Left ventricle myocardium inferior (tissue), 1 donor: ENCODE results near the gene RTEL1. TPM values are rescaled to one million over a fixed set of nuclear protein-coding genes. Genes with fewer than 3 reads are reported as not detected.

Experiments
- DNase-seq: peaks from one replicate; pipeline ENCODE4 v3.0.0-alpha.2; 2020
- H3K27ac ChIP-seq: fragments of 200-600 bp; replicated peaks from 2 replicates; pipeline ENCODE4 v1.8.0; 2021
- H3K27me3 ChIP-seq: fragments of 200-600 bp; 2 replicates; pipeline ENCODE4 v1.8.0; 2021; ENCODE audit warnings: low read depth
- H3K36me3 ChIP-seq: fragments of 200-600 bp; 2 replicates; pipeline ENCODE4 v1.8.0; 2021
- H3K4me1 ChIP-seq: fragments of 200-600 bp; 2 replicates; pipeline ENCODE4 v1.8.0; 2021
- H3K4me3 ChIP-seq: fragments of 200-600 bp; 2 replicates; pipeline ENCODE4 v1.8.0; 2021; ENCODE audit warnings: mild to moderate bottlenecking, moderate library complexity
- H3K9me3 ChIP-seq: fragments of 200-600 bp; replicated peaks from 2 replicates; pipeline ENCODE4 v1.8.0; 2021
- intact Hi-C: fragments of 100-400 bp; cut with micrococcal nuclease; formaldehyde crosslinking; loops from one replicate; pipeline ENCODE4 v1.11.0; 2022
- long read RNA-seq: library from polyadenylated mRNA; unstranded; transcript quantifications from one replicate; pipeline ENCODE4 v2.0.0, GENCODE V29; 2021
- total RNA-seq: library from RNA; stranded (reverse); fragmentation: NEBNext Ultra II Directional; extraction: Animal tissue kit (Norgen Biotek cat#: 25700); gene quantifications from one replicate; pipeline ENCODE4 v1.2.1, GENCODE V29; 2021
- TF ChIP-seq, protein P1 (sequence below): fragments of 200-600 bp; IDR thresholded peaks from 2 replicates; pipeline ENCODE4 v1.8.0; 2021; ENCODE audit warnings: antibody characterized with exemption, mild to moderate bottlenecking, borderline replicate concordance
- donor health status: DM: no; HTN: yes; CAD: no; lungs with severe emphysema.

RTEL1 gene, protein sequence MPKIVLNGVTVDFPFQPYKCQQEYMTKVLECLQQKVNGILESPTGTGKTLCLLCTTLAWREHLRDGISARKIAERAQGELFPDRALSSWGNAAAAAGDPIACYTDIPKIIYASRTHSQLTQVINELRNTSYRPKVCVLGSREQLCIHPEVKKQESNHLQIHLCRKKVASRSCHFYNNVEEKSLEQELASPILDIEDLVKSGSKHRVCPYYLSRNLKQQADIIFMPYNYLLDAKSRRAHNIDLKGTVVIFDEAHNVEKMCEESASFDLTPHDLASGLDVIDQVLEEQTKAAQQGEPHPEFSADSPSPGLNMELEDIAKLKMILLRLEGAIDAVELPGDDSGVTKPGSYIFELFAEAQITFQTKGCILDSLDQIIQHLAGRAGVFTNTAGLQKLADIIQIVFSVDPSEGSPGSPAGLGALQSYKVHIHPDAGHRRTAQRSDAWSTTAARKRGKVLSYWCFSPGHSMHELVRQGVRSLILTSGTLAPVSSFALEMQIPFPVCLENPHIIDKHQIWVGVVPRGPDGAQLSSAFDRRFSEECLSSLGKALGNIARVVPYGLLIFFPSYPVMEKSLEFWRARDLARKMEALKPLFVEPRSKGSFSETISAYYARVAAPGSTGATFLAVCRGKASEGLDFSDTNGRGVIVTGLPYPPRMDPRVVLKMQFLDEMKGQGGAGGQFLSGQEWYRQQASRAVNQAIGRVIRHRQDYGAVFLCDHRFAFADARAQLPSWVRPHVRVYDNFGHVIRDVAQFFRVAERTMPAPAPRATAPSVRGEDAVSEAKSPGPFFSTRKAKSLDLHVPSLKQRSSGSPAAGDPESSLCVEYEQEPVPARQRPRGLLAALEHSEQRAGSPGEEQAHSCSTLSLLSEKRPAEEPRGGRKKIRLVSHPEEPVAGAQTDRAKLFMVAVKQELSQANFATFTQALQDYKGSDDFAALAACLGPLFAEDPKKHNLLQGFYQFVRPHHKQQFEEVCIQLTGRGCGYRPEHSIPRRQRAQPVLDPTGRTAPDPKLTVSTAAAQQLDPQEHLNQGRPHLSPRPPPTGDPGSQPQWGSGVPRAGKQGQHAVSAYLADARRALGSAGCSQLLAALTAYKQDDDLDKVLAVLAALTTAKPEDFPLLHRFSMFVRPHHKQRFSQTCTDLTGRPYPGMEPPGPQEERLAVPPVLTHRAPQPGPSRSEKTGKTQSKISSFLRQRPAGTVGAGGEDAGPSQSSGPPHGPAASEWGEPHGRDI (N-terminal part only)
- total RNA-seq = 9.6 TPM
- long read RNA-seq, full-length matches to known transcripts = 1 of 13 reads
- long read RNA-seq, partial matches to known transcripts = 2 of 13 reads
- long read RNA-seq, other reads (novel, unspliced or antisense) = 10 of 13 reads

DNA sequence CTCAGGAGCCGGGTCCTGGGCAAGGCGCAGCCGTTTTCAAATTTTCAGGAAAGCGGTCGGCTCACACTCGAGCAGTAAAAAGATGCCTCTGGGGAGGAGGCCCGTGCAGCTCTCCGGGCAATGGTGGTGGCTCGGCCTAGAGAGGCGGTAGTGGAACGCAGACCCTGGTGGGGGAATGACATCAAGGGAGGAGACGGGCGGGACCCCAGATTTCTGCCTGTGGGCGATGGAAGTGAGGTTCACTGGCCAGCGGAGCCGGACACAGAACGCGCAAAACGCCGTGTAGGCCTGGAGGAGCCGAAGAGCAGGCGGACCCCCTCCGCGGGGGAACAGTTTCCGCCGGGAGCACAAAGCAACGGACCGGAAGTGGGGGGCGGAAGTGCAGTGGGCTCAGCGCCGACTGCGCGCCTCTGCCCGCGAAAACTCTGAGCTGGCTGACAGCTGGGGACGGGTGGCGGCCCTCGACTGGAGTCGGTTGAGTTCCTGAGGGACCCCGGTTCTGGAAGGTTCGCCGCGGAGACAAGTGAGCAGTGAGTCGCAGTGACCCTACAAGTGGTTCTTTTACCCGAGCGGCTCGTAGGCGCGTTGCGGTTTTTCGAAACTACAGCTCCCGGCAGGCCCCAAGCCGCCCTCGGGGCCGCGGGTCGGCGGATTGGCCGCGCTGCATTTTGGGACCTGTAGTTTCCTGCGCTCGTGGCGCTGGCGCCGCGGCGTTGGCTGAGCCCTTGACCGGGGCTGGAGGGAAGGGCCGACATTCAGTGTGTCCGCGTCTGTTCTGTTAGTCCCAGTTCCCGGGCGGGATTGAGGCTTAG lies at the start of gene RTEL1:
RTEL1 (plus strand) TSS at position 376 of the 812 bp plus-strand sequence. CDS start 1,091 bp downstream, outside the sequence.
- Histone ChIP-seq H3K4me3 (peak within 1 kb of the TSS; percentile 73), H3K9me3 (no peaks in the 10 kb centered on the region), H3K4me1 (peaks cover 32% of the 10 kb centered on the region), H3K27ac (peak within 1 kb of the TSS; percentile 92), H3K36me3 (peaks cover 24% of the 10 kb centered on the region), H3K27me3 (no peaks in the 10 kb centered on the region)
- TF ChIP-seq, protein P1, sequence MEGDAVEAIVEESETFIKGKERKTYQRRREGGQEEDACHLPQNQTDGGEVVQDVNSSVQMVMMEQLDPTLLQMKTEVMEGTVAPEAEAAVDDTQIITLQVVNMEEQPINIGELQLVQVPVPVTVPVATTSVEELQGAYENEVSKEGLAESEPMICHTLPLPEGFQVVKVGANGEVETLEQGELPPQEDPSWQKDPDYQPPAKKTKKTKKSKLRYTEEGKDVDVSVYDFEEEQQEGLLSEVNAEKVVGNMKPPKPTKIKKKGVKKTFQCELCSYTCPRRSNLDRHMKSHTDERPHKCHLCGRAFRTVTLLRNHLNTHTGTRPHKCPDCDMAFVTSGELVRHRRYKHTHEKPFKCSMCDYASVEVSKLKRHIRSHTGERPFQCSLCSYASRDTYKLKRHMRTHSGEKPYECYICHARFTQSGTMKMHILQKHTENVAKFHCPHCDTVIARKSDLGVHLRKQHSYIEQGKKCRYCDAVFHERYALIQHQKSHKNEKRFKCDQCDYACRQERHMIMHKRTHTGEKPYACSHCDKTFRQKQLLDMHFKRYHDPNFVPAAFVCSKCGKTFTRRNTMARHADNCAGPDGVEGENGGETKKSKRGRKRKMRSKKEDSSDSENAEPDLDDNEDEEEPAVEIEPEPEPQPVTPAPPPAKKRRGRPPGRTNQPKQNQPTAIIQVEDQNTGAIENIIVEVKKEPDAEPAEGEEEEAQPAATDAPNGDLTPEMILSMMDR = no peak
- intact Hi-C loops = no loop called here
- DNase-seq = peak; percentile 93

DNA sequence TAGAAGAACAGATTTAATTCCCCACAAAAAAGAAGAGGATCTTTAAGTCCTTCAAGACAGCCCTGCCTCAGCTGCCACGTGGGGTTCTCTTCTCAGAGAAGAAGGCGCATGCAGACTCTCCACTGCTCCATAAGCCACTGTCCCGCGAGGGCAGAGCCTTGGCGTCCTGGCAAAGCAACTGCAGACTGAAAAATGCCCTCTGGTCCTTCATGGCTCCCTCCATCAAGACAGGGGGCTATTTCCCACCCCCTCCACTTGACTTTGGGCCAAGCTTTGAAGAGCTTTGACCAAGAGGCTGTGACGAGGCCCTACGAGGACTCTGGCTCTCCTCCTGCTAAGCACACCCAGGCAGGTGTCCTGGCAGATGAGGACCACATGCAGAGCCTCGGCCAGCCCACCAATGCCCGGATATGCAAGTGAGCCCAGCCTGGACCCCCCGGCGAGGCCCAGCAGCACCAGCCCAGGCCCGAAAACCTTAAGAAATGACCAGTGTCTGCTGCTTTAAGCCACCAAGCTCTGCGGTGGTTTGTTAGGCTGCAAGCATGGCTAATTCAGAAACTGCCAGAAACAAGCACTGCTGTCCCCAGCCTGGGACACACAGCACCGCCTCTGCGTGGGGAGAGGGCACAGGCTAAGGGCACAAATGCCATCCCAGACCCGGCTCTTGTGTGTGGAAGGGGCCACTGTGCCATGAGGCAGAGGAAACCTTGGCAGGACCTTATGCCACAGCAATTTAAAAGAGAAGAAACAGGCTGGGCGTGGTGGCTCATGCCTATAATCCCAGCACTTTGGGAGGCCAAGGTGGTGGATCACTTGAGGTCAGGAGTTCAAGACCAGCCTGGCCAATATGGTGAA lies 47.3 kb upstream of the RTEL1 start:
- Histone ChIP-seq H3K4me1 (peaks cover 7% of the 10 kb centered on the region), H3K4me3 (no peak overlapping the region), H3K27me3 (no peaks in the 10 kb centered on the region), H3K36me3 (peaks cover 13% of the 10 kb centered on the region), H3K27ac (no peak overlapping the region), H3K9me3 (no peaks in the 10 kb centered on the region)
- intact Hi-C loops = no loop called here
- DNase-seq = no peak
- TF ChIP-seq, protein P1 = no peak

DNA sequence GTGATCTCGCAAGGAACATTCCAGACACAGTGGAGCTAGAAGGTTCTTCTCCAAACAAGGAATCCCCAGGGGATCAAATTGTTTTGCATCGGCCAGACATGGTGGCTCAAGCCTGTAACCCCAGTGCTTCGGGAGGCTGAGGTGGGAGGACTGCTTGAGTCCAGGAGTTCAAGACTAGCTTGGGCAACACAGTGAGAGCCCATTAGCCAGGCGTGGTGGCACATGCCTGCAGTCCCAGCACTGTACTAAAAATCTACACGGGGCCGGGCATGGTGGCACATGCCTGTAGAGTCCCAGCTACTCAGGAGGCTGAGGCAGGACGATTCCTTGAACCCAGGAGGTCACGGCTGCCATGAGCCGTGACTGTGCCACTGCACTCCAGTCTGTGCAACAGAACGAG lies 46.5 kb upstream of the RTEL1 start:
- Histone ChIP-seq H3K9me3 (no peaks in the 10 kb centered on the region), H3K27ac (no peak overlapping the region), H3K4me3 (no peak overlapping the region), H3K4me1 (peaks cover 7% of the 10 kb centered on the region), H3K27me3 (no peaks in the 10 kb centered on the region), H3K36me3 (peaks cover 21% of the 10 kb centered on the region)
- TF ChIP-seq, protein P1 = no peak
- intact Hi-C loops = no loop called here
- DNase-seq = no peak

DNA sequence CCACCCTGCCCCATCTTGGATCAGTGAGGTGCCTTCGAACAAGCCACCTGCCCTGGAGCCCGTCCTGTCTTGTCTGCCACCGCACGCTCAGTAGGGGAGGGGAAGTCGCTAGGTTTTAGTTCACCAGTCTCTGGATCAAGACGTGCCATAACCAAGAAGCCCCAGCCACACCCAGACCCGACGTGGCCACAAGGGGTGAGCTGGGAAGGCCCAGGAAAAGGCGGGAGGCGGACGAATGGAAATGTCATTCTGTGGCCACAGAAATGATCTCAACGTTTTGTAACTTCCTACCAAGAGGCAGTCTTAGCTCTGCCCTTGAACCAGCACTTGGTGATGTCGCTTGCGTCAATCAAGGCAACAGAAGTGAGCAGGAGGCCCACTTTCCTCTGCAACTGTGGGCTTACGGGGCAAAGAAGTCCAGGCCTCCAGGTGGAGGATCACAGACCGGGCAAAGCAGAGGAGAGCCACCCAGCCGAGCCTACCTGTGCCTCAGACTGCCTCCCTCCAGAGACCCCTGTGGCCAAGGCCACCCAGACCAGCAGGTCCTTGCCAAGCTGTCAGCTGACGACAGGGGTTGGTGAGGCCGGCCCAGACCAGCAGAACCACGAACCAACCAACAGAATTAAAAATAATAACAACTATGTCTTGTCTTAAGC lies 45.7 kb upstream of the RTEL1 start:
- intact Hi-C loops = no loop called here
- DNase-seq = no peak
- H3K36me3 ChIP-seq = peaks cover 29% of the 10 kb centered on the region
- H3K27ac ChIP-seq = no peak overlapping the region
- TF ChIP-seq, protein P1 = no peak
- no peaks in the 10 kb centered on the region for H3K9me3 ChIP-seq
- H3K4me1 ChIP-seq = peaks cover 7% of the 10 kb centered on the region
- H3K27me3 ChIP-seq = no peaks in the 10 kb centered on the region
- H3K4me3 ChIP-seq = no peak overlapping the region
